ENCODE measurements around the gene IL27RA.

Gene IL27RA

DNA sequence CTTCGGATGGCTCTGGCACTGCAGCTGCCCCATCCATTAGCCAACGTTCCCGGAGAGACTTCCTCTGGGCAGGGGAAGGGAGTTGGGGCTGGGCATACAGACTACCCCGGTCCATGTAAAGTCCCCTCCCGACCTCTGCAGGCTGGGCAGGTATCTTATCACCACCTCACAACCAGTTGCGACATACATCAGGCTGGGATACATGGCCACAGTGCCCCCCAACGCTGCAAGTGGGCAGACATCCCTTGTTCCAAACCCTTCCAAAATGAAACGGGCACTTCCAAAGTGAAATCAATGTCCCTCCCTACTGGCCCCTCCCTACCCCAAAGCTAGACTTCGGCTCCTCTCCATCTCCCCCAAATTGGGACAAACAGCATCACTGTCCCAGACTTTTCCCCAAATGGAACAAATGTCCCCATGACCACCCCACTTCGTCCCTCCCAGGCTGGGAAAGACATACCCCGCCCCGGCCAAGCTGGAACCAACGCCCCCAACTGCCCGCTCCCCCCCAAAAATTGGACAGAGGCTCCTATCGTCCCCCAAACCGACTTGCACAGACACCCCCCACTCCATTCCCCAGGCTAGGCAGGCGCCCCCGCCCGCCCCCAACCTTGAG is 25.3 kb downstream of the IL27RA start:
- no peak for DNase-seq (ENCODE audit: low read depth in 3 of 3, low spot score in 1 of 3)

- no peak for DNase-seq (ENCODE audit: low read depth in 3 of 3, low spot score in 1 of 3)
These were observed 26.9 kb downstream of the IL27RA start for GRCh38 chr19:14058182-14059092.

DNA sequence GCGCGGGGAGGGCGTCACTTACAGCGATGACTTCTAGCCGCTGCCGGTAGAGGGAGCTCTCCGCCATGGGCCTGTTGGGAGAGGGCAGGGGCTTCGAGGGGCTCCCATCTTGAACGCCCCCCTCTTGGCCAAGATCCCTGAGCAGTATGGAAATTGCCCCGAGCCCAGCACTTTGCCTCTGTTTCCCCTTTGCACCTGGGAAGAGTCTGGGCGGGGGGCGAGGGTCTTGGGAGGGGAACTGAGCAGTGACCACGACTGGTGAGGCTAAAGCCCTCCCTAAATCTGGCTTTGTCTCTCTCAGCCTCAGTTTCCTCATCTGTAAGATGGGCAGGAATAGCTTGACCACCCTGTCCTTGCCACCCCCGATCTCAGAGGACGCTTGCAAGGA is 27.5 kb downstream of the IL27RA start:
- peak in 1 of 3 donors; percentile 38 for DNase-seq (ENCODE audit: low read depth in 3 of 3, low spot score in 1 of 3)

DNA sequence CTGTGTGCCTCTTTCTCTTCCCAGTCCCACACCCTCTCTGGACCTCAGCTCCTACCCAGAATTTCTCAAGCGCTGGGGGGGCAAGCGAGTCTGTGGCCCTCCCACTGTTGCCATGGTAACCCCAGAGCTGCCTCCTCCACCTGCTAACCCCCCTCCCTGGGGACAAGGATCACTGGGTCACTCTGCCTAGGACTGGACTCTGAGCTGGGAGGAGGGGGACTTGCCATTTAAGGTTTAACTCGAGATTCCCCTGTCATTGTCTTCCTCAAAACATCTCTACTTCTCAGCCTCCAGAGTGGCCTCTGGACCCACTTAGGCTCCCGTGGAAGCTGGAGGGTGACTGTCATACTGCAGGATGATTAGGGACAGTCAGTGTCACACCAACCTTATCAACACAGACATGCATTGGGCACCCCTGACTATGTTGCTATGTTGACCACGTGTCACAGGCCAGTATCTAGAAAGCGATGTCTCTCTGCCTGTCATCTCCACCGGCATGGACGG is 28.1 kb downstream of the IL27RA start:
- no peak for DNase-seq (ENCODE audit: low read depth in 3 of 3, low spot score in 1 of 3)

- DNase-seq (ENCODE audit: low read depth in 3 of 3, low spot score in 1 of 3), result no peak
These were observed 29.7 kb downstream of the IL27RA start for GRCh38 chr19:14061081-14061749.

- no peak for DNase-seq (ENCODE audit: low read depth in 3 of 3, low spot score in 1 of 3)
These were observed 30.4 kb downstream of the IL27RA start, which contains the start of gene PALM3 for GRCh38 chr19:14061751-14062557. Gene PALM3 (minus strand): TSS chr19:14062076. CDS start chr19:14061980, 96 bp downstream.

DNA sequence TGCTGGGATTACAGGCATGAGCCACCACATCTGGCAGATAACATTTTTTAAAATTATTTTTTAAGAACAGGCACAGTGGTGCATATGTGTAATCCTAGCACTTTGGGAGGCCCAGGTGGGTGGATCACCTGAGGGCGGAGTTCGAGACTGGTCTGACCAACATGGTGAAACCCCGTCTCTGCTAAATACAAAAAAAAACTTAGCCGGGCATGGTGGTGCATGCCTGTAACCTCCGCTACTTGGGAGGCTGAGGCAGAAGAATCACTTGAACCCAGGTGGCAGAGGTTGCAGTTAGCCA is 30.9 kb downstream of the IL27RA start:
- no peak for DNase-seq (ENCODE audit: low read depth in 3 of 3, low spot score in 1 of 3)

- no peak for DNase-seq (ENCODE audit: low read depth in 3 of 3, low spot score in 1 of 3)
These were observed 31.5 kb downstream of the IL27RA start for GRCh38 chr19:14063105-14063504.

- DNase-seq (ENCODE audit: low read depth in 3 of 3, low spot score in 1 of 3), result no peak
These were observed 34.6 kb downstream of the IL27RA start for GRCh38 chr19:14066134-14066533.

DNA sequence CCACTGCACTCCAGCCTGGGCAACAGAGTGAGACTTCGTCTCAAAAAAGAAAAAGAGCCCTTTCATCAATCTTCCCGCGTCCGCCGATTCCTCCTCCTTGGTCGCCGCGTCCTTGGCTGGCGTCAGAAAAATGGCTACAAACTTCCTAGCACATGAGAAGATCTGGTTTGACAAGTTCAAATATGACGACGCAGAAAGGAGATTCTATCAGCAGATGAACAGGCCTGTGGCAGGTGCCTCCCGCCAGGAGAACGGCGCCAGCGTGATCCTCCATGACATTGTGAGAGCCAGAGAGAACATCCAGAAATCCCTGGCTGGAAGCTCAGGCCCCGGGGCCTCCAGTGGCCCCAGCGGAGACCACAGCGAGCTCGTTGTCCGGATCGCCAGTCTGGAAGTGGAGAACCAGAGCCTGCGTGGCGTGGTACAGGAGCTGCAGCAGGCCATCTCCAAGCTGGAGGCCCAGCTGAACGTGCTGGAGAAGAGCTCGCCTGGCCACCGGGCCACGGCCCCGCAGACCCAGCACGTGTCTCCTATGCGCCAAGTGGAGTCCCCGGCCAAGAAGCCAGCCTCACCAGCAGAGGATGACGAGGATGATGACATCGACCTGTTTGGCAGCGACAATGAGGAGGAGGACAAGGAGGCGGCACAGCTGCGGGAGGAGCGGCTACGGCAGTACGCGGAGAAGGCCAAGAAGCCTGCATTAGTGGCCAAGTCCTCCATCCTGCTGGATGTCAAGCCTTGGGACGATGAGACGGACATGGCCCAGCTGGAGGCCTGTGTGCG is 38.9 kb downstream of the IL27RA start:
- no peak for DNase-seq (ENCODE audit: low read depth in 3 of 3, low spot score in 1 of 3)

- DNase-seq (ENCODE audit: low read depth in 3 of 3, low spot score in 1 of 3), result no peak
These were observed 41.1 kb downstream of the IL27RA start, which contains the start of gene MISP3 for GRCh38 chr19:14072535-14073260. Gene MISP3 (plus strand): TSS chr19:14072786. CDS start chr19:14073310, 524 bp downstream.

- DNase-seq (ENCODE audit: low read depth in 3 of 3, low spot score in 1 of 3), result peak; percentile 38 to 67 (median 48)
These were observed 41.8 kb downstream of the IL27RA start for GRCh38 chr19:14073261-14073924.

- no peak for DNase-seq (ENCODE audit: low read depth in 3 of 3, low spot score in 1 of 3)
These were observed 42.6 kb downstream of the IL27RA start for GRCh38 chr19:14073925-14074838.

DNA sequence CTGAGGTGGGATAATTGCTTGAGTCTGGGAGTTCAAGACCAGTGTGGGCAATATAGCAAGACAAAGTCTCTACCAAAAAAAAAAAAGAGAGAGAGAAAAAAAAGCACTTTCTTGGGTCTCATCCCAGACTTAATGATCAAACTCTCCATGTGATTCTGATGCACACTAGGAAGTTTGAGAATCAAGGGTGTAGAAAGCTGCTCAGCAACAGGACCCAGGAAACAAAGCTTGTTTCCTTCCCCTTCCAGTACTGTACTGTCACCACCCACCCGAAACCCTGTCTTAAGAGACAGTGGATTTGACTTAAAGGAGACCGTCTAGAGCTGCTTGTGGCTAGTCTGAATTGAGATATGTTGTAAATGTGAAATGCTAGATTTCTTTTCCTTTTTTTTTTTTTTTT is 46.8 kb downstream of the IL27RA start:
- DNase-seq (ENCODE audit: low read depth in 3 of 3, low spot score in 1 of 3), result no peak

- peak; percentile 98 for DNase-seq (ENCODE audit: low read depth in 3 of 3, low spot score in 1 of 3)
These were observed 49.6 kb downstream of the IL27RA start for GRCh38 chr19:14080887-14081796.

GRCh38 chr19:14081797-14082674 is 50.5 kb downstream of the IL27RA start:
- DNase-seq (ENCODE audit: low read depth in 3 of 3, low spot score in 1 of 3), result peak in 1 of 3 donors; percentile 22
